GM21515 (cell line): ENCODE data around the gene C16orf86.

Experiments
- ATAC-seq: cut with Tn5 transposase; IDR thresholded peaks from one replicate; pipeline ENCODE4 v1.9.1; 2021; ENCODE audit not compliant: unreplicated experiment

The C16orf86 gene

DNA sequence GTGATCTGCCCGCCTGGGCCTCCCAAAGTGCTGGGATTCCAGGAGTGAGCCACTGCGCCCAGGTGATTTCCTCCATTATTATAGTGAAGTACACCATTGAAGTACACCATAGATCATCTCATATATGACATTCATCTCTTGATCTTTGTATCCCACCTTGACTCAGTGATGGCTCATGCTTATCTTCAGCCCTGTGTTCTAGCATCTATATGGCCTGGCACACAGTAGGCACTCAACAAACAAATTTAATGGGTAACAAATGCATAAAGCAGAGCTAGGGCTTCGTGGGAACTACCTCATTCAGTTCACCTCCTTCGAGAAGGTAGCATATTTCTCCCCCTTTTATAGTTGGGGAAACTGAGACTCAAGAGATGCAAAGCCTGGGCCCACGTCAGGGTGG, 1.0 kb upstream of the C16orf86 start:
- no peak for ATAC-seq

DNA sequence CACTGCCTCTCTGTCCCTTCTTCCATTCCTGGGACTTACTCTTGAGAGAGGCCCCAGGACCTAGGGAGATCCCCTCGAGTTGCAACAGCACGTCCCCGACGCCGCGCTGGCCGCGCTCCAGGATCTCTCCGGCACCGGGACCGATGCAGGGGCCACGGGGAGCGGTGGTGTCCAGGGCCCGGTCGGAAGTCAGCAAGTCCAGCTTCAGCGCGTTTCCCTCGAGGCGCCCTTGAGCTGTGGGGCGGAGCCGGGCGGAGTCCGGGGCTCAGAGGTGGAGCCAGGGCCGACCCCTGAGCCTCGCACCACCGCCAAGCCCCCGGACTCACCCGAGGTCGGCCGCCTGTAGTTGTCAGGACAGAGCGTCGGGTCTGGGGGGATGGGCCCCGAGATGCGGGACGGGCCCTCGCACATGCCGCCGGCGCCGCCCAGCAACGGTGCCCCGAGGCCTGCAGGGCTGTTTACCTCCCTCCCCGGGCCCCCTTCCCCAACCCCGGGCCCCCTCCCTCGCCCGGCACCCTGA, 522 bp upstream of the C16orf86 start:
- no peak for ATAC-seq

DNA sequence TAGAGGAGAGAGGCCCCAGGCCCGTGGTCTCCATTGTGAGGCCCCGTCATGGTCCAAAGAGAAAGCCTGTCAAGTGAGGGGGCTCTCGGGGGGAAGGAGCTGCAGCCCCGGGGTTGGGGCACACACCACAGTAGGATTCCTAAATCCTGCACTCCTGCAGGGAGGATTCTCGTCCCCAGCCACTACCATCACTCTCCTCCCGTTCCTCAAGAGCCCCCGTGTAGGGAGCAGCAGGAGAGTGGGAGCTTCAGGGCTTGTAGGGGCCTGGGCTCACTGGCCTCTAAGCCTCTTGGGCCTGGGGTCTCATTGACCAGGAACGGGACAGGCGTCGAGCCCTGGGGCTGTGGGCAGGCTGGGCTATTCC, 821 bp downstream of the C16orf86 start:
- no peak for ATAC-seq

DNA sequence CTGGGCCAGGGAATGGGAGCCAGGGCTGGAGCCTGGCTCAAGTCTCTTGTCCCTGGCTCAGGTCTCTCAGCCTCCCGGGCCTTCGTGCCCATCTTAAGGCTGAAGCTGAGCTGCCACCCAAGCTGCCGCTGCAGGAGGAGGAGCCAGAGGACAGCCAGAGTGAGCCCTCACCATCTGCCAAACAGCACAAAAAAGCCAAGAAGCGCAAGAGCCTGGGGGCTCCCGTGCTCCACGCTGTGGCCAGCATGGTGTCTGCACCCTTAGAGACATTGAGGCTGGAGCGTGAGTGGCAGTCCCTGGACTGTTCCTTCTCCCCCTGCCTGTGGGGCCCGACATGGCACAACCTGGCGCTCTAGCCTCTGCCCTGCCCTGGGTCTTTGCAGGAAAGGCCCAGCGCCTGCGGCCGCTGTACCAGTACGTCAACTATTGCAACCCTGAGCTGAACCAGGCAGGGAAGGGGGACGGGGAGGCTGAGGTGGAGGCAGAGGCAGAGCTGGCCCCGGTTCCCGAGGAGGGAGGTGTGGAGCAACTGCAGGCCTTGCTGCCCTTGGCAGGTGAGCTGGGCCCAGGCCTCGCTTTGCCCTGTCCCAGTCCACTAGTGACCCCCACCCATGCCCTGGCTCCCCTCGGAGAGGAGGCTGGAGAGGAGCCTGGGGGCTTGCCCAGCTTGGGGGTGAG, 1.3 kb downstream of the C16orf86 start:
- ATAC-seq = peak; percentile 47

DNA sequence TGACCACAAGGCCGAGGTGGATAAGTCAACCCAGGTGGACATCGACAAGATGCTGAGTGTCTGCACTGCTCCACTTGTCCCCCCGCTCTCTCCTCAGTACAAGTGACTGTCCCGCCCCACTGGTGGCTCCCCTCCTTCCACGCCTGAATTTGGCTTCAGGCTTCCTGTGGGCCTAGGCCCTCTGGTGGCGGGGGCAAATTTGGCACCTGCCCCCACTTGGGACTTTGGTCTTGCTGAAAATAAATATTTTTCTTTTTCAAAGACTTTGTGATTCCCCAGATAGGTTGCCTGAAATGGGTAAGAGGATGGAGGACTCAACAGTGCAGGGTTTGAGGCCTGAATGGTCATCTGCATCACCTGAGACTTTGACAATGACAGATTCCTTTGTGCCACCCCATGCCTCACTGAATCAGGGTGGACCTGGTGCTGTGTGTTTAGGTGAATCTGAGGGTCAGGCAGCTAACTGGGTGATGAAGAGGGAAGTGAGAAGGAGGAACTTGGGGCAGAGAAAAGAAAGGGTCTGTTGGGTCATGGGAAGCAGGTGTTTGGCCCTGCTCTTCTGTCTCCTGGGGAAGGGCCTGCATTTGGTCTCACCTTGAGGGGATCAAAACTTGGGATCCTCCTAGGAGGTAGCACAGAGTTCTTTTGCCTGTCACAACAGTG, 2.0 kb downstream of the C16orf86 start:
- no peak for ATAC-seq

DNA sequence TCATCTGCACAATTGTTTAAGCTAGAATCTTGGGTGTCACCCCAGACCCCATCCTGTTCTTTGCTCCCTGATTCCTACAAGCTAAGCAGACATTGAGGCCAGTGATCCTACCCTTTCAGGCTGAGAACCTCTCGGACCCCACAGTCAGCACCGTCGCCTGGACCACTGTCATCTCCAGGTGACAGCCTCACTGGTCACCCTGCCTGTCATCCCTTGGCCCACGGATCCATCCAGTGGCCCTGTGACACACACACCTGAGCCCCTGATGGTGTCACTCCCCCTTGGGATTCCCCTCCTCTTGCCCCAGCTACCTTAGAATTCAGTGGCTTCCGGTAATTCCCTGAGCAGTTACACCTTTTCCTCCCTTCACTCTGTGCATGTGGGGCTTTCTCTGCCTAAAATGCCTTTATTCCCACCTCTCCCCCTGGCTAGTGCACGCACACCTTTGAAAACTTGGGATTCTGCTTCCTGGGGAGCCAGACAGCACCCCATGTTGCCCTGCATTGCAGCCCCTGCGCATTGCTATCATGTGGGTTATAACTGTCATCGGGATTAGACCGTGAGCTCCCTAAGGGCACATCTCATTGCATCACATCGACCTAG, 3.0 kb downstream of the C16orf86 start:
- no peak for ATAC-seq

DNA sequence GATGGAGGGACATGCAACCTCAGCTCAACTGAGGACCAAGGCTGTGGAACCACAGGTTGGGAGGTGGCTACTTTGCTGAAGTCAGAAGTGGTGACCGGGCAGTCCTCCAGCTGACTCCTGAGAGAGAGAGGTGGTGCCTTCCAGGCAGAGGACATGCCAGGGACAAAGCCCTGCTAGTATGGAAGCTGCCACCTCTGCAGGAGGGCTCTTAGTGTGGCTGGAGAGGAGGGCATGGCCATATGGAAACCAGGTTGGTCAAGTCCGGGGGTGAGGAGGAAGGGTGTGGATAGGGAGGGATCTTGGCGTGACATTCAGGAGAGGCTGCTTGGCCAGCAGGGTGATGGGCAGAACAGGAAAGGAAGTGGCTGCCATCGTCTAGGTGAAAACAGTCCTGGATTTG, 5.7 kb downstream of the C16orf86 start:
- ATAC-seq = no peak

DNA sequence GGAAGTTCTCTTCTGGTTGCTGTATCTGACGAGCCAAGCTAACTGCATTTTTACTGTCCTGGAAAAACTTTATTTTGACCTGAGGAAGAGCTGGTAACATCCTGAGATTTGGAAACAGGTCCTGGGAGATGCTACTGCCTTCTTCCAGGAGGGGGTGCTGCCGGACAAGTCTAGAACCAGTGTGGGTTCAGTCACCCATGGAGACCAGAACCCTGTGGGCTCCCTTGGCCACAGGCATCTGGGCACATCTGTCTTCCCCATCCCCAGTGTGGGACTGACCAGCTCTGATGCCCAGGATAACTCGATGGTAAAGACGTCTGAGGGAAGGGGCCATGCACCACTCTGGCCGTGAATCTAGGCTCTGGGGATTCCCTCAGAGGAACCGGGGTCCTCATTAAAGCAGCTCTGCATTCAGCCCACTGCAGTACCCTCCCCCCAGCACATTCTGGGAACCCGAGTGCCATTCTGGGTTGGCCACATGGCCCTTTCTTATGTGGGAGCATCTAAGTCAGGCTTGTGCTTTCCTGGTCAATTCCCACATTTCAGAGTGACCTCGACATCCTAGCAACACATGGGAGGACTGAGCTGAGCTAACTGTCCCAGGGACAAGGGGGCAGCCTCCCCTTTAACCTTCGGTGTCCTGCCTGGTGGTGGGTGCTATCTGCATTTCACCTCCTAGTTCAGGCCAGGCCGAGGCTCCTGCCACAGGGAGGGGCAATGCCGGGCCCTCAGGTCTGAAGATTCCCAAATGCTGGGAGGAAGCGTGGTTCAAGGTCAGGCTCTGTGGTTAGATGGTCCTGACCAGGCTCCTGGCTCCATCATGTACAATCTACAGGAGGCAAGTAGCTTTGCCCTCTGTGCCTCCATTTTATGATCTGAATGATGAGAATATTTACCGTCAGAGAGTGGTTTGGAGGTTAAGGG, 6.4 kb downstream of the C16orf86 start:
- ATAC-seq = no peak

DNA sequence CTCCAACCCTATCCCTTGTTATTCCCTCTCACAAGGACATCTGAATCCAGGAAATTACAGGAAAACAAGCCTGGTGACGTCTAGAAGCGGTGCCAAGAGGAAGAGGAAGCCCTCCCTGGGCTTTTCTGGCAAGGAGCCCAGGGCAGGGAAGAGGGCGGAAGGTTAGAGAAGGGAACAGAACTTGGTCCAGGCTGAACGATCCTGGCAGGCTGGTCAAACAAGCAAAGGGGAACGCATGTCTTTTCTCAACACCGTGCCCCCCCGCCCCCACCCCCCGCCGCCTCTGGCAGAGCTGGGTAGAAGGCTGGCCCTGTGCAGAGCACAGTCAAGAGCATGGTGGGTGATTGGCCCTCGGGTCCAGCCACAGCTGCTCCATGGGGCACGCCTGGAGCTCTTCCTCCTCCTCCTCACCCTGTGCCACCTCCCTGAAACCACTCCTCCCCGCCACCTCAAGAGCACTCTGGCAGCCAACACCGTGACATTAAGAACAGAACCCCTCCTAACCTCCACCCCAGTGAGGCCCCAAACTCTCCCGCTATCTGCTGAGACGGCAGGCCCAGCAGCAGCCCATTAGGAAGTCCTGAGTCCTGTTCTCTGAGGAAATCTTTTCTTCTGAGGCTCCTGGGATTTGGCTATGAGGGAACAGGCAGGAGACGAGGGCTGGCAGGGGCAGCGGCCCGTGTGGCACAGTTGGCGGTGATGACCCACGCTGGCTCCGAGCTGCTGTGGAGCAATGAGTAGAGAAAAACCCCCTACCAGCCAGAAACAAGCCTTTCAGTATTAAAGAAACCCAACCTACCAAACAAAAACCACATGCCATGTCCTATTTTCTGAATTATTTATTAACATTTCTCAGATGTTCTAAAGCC, 7.3 kb downstream of the C16orf86 start:
- no peak for ATAC-seq

DNA sequence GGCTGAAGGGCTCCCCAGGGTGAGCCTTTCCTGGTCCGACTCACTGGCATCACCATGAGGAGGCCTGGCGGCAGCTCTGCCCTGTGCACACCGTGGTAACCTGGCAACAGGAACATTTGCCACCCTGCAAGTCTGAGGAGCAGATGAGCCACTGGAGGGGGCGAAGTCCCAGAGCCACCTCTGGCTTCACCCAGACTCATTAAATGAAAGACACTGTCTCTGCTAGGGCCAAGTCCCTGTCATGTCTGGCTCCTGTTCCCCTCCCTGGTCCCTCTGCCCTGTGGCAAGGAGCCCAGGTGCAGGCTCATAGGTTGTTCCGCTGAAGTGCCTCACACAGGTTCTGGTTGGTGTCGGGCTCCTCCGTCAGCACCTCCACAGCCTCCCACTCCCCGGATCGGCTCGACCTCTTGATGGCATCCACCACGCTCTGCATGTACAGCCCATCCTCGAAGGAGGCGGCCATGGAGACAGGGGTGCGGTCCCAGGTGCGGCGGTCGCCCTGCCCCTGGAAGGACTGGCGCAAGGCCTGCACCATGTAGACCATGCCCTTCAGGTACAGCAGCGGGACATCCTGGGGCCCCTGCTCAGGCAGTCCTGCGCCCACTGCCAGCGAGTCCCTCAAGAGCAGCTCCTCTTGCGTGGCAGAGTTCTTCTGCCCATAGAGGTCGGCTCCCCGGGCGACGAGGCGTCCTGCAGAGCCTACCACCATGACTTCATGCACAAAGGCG, 8.4 kb downstream of the C16orf86 start:
- ATAC-seq = no peak

DNA sequence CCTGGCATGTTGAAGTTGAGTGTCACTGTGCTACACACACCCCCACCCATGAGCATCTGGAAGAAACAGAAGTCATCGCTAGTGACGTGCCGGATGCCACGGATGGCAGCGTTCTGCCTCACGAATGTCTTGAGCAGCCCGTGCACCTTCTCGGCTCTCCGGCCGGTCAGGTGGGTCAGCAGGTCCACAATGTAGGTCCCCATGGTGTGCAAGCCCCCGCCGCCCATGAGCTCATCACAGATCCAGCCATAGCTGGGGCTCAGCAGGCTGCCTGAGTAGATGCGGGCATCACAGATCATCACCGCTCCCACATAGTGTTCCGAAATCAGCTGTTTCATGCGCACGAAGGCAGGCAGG, 8.9 kb downstream of the C16orf86 start:
- ATAC-seq = no peak

DNA sequence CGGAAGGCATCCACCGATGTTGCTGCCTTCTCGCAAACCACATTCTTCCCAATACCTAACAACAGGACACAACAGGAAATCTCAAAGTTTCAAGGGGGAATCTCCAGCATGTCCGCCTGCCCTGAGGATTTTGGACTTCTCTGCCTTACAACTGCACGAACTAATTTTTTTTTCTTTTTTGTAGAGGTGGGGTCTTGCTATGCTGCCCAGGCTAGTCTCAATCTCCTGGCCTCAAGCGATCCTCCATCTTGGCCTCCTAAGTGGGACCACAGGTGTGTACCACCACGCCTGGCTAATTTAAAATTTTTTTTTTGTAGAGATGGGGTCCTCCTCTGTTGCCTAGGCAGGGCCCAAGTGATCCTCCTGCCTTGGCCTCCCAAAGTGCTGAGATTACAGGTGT, 9.4 kb downstream of the C16orf86 start:
- ATAC-seq = no peak

DNA sequence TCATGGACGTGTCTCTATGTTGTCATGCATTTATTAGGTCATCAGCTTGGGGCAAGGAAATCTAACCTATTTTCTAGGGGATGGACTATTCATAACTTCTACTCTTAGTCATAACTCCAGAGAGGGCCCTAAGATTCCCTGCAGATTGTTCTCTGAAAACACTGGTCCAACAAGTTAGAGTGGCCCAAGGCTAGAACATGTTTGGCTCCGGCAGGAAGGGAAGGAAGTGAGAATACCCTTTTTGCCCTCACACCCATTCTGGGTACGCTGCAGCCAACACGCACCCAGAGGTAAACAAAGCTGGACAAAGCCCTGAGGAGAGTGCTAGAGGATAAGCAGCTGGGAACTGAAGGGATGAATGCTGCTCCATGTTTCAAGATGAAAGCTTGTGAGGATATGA, 9.9 kb downstream of the C16orf86 start:
- ATAC-seq = no peak

DNA sequence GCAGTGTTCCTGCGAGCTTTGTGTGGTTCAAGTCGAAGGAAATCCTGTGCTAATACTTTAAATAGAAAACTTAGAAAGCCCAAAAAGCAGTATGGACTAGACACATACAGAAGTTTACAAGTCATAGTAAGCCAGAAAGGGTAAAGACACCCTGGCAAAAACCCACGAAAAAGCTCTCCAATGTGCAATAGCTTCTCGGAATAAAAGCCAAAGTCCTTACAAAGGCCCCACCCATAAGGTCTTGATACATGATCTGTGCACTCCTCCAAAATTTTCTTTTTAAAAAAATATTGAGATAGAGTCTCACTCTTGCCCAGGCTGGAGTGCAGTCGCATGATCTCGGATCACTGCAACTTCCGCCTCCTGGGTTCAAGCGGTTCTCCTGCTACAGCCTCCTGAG, 10.3 kb downstream of the C16orf86 start:
- no peak for ATAC-seq

DNA sequence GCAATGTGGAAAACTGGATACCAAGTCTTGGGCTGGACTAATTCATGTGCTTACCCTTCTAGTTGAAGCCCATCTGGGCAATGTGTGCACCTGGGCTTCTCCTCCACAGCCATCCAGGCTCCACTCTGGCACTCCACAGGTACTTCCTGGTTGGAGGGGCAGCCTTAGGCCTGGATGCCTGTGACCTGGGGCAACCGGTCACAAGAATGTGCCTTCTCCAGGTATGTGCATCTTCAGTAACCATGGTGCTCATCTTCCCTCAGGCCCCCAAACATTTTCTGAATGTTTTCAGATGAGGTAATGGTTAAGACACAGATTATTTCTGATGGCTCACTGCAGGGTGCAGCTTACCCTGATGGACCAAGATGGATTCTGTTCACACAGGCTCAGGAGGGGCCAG, 11.1 kb downstream of the C16orf86 start:
- ATAC-seq = no peak

DNA sequence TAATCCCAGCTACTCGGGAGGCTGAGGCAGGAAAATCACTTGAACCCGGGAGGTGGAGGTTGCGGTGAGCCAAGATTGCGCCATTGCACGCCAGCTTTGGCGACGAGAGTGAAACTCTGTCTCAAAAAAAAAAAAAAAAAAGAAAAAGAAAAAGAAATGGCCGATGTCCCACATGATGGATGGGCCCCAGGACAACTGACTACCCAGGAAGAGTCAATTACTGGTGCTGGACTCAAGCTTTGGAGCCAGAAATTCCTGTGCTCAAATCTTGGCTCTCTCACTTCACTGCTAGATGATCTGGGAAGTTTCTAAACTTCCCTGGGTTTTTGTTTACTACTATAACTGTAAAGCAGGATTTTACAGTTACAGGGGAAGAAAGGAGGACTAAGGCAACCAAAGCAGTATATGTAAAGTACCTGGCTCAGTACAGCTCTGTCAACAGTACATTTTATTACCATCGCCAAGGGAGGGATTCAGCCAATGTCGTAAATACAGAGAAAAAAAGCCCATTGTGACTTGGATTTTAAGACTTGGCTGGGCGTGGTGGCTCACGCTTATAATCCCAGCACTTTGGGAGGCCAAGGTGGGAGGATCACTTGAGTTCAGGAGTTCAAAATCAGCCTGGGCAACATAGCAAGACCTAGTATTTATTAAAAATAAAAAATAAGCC, 11.9 kb downstream of the C16orf86 start:
- no peak for ATAC-seq

DNA sequence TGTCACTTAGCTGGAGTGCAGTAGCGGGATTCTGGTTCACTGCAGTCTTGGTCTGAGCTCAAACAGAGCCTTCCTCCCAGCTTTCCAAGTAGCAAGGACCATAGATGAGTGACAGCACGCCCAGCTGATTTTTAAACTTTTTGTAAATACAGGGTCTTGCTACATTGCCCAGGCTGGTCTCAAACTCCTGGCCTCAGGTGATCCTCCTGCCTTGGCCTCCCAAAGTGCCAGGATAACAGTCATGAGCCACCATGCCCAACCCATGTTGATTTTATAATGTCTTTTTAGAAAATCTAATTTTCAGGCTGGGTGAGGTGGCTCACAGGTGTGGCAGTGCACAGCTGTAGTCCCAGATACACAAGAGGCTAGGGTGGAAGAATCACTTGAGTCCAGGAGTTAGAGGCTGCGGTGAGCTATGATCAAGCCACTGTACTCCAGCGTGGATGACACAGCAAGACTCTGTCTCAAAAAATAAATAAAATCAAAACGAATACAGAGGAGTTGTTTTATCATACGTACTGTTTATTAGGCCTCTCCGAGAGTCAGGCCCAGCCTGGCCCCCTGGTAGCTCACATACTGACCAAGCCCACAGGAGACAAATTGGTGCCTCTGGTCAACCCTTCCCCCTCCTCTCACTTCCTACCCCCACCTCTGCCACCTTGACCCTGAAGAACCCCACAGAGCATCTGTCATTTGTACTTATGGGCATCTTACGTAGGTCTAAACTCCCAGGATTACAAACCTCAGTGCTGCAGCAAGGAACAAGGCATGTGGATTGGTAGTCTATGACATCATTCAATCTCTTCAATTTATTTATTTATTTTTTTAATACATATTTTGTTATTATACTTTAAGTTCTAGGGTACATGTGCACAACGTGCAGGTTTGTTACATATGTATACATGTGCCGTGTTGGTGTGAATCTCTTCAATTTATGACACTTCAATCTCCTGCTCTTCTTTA, 13.6 kb downstream of the C16orf86 start:
- no peak for ATAC-seq

DNA sequence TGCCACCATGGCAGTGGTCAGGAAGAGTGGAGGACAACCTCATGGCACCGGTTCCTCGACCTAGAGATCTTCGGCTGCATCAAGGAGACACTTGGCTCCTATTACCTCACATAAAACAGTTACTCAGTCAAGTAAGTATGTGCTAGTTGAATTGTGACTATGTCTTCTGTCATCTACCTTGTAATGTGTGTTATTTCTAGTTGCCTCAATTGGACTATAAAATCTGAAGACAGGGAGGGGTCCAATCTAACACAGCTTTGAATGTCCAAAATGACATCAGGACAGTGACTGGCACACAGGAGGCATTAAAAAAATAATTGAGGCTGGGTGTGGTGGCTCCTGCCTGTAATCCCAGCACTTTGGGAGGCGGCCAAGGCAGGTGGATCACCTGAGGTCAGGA, 17.2 kb downstream of the C16orf86 start:
- no peak for ATAC-seq
